ENCODE measurements around the gene UCN. TPM values are rescaled to one million over a fixed set of nuclear protein-coding genes. Genes with fewer than 3 reads are reported as not detected.

Gene UCN
- total RNA-seq, 2 experiments from 2014 or later: 1.8 to 2.3 TPM

DNA sequence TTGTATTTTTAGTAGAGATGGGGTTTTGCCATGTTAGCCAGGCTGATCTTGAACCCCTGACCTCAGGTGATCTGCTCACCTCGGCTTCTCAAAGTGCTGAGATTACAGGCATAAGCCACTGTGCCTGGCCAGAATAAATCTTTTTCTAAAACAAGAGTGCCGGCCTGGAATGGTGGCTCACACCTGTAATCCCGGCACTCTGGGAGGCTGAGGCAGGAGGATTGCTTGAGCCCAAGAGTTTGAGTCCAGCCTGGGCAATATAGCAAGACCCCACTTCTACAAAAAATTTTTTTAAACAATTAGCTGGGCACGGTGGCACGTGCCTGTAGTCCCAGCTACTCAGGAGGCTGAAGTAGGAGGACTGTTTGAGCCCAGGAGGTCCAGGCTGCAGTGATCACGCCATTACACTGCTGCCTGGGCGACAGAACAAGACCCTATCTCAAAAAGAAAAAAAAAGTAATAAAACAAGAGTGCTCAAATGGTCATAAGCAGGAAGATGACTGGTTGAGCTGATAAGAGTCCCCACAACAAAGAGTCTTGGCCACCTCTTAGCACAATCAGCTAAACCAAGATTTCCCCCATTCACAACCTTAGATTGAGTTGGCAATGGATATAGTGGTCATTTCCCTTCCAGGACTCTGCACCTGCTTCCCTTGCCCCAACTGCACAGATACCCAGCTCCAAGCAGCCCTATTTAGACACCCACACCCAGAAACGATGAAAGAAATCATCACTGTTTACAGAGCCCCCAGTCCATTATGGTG, 5.8 kb upstream of the UCN start:
- Histone ChIP-seq H3K4me3 (ENCODE audit: low read length) (no peak overlapping the region), H3K4me1 (ENCODE audit: insufficient read depth, low read length) (no peaks in the 10 kb centered on the region), H3K27me3 (ENCODE audit: control insufficient read depth in 1 of 2, insufficient read depth in 2 of 2, low read length in 2 of 2) (no peaks in the 10 kb centered on the region), H3K27ac (ENCODE audit: low read depth in 1 of 2, low read length in 2 of 2) (no peak overlapping the region), H3K9me3 (ENCODE audit: control insufficient read depth in 1 of 2, insufficient read depth in 1 of 2, low read length in 2 of 2) (no peaks in the 10 kb centered on the region), H3K36me3 (ENCODE audit: insufficient read depth, low read length) (peaks cover 23% of the 10 kb centered on the region)
- H3K9me3 Mint-ChIP-seq: no peaks in the 10 kb centered on the region
- no peak overlapping the region for H3K27ac Mint-ChIP-seq
- intact Hi-C loops (cut with DNase I, micrococcal nuclease): no loop called here
- DNase-seq (no peak), ATAC-seq (ENCODE audit: poor library complexity) (no peak)
- no peaks in the 10 kb centered on the region for H3K27me3 Mint-ChIP-seq
- H3K4me3 Mint-ChIP-seq: no peak overlapping the region
- CTCF ChIA-PET: interaction anchor here (1.1 kb wide), 1 partner anchor 11 kb away, joined by 5 read pairs; no protein-coding TSS in a partner anchor
- TF ChIP-seq, protein P1, sequence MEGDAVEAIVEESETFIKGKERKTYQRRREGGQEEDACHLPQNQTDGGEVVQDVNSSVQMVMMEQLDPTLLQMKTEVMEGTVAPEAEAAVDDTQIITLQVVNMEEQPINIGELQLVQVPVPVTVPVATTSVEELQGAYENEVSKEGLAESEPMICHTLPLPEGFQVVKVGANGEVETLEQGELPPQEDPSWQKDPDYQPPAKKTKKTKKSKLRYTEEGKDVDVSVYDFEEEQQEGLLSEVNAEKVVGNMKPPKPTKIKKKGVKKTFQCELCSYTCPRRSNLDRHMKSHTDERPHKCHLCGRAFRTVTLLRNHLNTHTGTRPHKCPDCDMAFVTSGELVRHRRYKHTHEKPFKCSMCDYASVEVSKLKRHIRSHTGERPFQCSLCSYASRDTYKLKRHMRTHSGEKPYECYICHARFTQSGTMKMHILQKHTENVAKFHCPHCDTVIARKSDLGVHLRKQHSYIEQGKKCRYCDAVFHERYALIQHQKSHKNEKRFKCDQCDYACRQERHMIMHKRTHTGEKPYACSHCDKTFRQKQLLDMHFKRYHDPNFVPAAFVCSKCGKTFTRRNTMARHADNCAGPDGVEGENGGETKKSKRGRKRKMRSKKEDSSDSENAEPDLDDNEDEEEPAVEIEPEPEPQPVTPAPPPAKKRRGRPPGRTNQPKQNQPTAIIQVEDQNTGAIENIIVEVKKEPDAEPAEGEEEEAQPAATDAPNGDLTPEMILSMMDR (IDR thresholded peaks at IDR 0.05): no peak
- H3K4me1 Mint-ChIP-seq (ENCODE audit: low read depth): no peaks in the 10 kb centered on the region
- POLR2A ChIA-PET: interaction anchor here (1.4 kb wide), 1 partner anchor 9 kb away, joined by 6 read pairs; the partner anchor contains the start of gene MPV17
- peaks cover 22% of the 10 kb centered on the region for H3K36me3 Mint-ChIP-seq (ENCODE audit: low read depth)

DNA sequence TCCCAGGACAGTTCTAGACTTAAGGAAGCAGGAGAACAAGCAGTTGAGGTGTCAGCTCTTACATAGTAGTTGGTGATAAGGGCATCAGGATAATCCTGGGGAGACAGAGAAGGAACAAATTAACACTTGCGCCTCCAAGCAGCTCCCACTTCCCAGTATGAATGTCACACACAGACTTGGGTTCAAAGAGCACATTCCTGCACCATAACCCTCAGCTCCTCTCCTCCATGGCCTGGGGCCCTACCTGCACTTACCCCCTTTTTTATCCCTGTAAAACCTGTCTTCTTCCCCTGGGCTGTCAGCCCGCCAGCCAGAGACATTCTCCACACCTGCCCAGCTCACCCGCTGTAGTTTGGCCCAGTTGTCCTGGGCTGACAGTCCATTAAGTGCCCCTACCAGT, 3.9 kb upstream of the UCN start:
- peaks cover 3% of the 10 kb centered on the region for H3K4me1 ChIP-seq (ENCODE audit: insufficient read depth, low read length)
- H3K36me3 Mint-ChIP-seq (ENCODE audit: low read depth): peaks cover 19% of the 10 kb centered on the region
- H3K36me3 ChIP-seq (ENCODE audit: insufficient read depth, low read length): peaks cover 22% of the 10 kb centered on the region
- H3K27me3 ChIP-seq (ENCODE audit: control insufficient read depth in 1 of 2, insufficient read depth in 2 of 2, low read length in 2 of 2): peaks cover 5 to 8% of the 10 kb centered on the region in 2 experiments
- ATAC-seq (ENCODE audit: poor library complexity): no peak
- H3K27ac Mint-ChIP-seq: no peak overlapping the region
- H3K4me3 Mint-ChIP-seq: no peak overlapping the region
- H3K9me3 Mint-ChIP-seq: no peaks in the 10 kb centered on the region
- peaks cover 0 to 3% of the 10 kb centered on the region in 2 experiments for H3K9me3 ChIP-seq (ENCODE audit: control insufficient read depth in 1 of 2, insufficient read depth in 1 of 2, low read length in 2 of 2)
- no peak overlapping the region for H3K27ac ChIP-seq (ENCODE audit: low read depth in 1 of 2, low read length in 2 of 2)
- DNase-seq: no peak
- no peaks in the 10 kb centered on the region for H3K27me3 Mint-ChIP-seq
- CTCF ChIA-PET: no interaction called here
- no peaks in the 10 kb centered on the region for H3K4me1 Mint-ChIP-seq (ENCODE audit: low read depth)
- POLR2A ChIA-PET: interaction anchor here (2.0 kb wide), 1 partner anchor 10 kb away, joined by 8 read pairs; the partner anchor contains the start of gene MPV17
- intact Hi-C loops (cut with DNase I, micrococcal nuclease): no loop called here
- TF ChIP-seq, protein P1 (IDR thresholded peaks at IDR 0.05): no peak
- no peak overlapping the region for H3K4me3 ChIP-seq (ENCODE audit: low read length)

DNA sequence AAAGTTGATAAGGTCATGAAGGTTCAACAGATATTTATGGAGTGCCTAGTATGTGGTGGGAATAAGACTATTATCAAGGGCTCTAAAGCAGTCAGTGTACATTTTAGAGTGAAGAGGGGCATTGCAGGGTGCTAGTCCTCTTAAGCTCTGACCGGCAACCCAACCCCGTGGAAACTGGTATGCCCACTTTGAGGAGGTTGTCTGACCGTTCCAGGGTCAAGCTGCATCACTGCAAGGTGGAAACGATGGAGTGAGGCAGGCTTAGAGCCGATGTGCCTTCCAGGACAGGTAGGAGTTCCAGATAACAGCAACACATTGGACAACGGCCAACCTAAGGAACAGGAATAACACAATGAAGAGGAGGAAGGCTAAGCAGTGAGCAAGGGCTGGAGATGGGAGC, 1.4 kb upstream of the UCN start:
- ChIA-PET CTCF (no interaction called here), POLR2A (interaction anchor here (0.9 kb wide), 1 partner anchor 13 kb away, joined by 3 read pairs; no protein-coding TSS in a partner anchor)
- intact Hi-C loops (cut with DNase I, micrococcal nuclease): no loop called here
- no peaks in the 10 kb centered on the region for H3K9me3 Mint-ChIP-seq
- H3K4me3 Mint-ChIP-seq: no peak overlapping the region
- Histone ChIP-seq H3K36me3 (ENCODE audit: insufficient read depth, low read length) (peaks cover 10% of the 10 kb centered on the region), H3K4me3 (ENCODE audit: low read length) (no peak overlapping the region), H3K27ac (ENCODE audit: low read depth in 1 of 2, low read length in 2 of 2) (no peak overlapping the region), H3K9me3 (ENCODE audit: control insufficient read depth in 1 of 2, insufficient read depth in 1 of 2, low read length in 2 of 2) (peaks cover 0 to 10% of the 10 kb centered on the region in 2 experiments), H3K4me1 (ENCODE audit: insufficient read depth, low read length) (peaks cover 14% of the 10 kb centered on the region), H3K27me3 (ENCODE audit: control insufficient read depth in 1 of 2, insufficient read depth in 2 of 2, low read length in 2 of 2) (peaks cover 24 to 26% of the 10 kb centered on the region in 2 experiments)
- H3K36me3 Mint-ChIP-seq (ENCODE audit: low read depth): peaks cover 19% of the 10 kb centered on the region
- peaks cover 22% of the 10 kb centered on the region for H3K27me3 Mint-ChIP-seq
- no peaks in the 10 kb centered on the region for H3K4me1 Mint-ChIP-seq (ENCODE audit: low read depth)
- ATAC-seq (ENCODE audit: poor library complexity) (no peak), DNase-seq (no peak)
- H3K27ac Mint-ChIP-seq: no peak overlapping the region
- TF ChIP-seq, protein P1 (IDR thresholded peaks at IDR 0.05): no peak

Data from CD4-positive, alpha-beta T cell (primary cell).